ENCODE data around the gene SERINC1. TPM values are rescaled to one million over a fixed set of nuclear protein-coding genes. Genes with fewer than 3 reads are reported as not detected.
A peak's percentile ranks its signal among the peaks of the same experiment; 100 is the strongest.

The SERINC1 gene
- polyA plus RNA-seq, 1 donor from 2014 or later, result 879 TPM

DNA sequence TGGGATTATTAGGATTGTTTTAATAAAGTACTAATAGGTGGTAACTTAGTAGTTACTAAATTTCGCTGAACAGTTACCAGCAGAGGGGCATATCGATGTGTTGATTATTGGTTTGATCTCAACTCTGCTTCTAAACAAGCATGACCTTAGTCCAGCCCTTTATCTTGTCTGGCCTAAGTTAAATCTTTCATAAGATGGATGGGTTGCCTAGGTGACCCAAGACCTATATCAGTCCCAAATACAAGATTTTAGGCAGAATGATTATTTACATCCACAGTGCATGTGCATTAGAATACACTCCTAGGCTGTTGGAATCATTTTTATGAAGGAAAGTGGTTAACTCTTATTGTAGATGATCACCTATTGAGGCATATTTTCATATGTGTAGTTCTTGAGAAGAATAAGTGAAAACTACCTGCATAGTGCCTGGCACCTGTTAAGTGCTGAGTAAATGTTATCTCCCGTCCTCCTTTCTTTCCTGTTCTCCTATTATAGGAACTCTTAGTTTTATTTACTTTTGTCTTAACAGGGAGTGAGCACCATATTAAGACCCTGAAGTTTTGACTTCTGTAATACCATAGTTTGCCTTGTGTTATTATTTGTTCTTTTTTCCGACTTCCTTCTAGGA, 71.0 kb downstream of the SERINC1 start:
- H3K36me3 ChIP-seq (ENCODE audit: insufficient read depth, low read length), result no peaks in the 10 kb centered on the region
- no peaks in the 10 kb centered on the region for H4K20me1 ChIP-seq (ENCODE audit: insufficient read depth)
- TF ChIP-seq TAF1 (IDR thresholded peaks at IDR 0.05; ENCODE audit: low read depth) (no peak), EZH2 (IDR thresholded peaks at IDR 0.05; ENCODE audit: borderline replicate concordance, insufficient read depth, low read length, poor library complexity, severe bottlenecking) (no peak), RAD21 (conservative IDR thresholded peaks at IDR 0.05) (no peak), SMC3 (conservative IDR thresholded peaks at IDR 0.05; ENCODE audit: poor library complexity) (no peak), CTCF (IDR thresholded peaks at IDR 0.05; ENCODE audit: poor library complexity, severe bottlenecking) (no peak), EP300 (conservative IDR thresholded peaks at IDR 0.05; ENCODE audit: poor library complexity, severe bottlenecking) (no peak), MXI1 (conservative IDR thresholded peaks at IDR 0.05; ENCODE audit: poor library complexity, severe bottlenecking) (no peak), POLR2AphosphoS5 (IDR thresholded peaks at IDR 0.05) (no peak)
- TF ChIP-seq, protein P1, sequence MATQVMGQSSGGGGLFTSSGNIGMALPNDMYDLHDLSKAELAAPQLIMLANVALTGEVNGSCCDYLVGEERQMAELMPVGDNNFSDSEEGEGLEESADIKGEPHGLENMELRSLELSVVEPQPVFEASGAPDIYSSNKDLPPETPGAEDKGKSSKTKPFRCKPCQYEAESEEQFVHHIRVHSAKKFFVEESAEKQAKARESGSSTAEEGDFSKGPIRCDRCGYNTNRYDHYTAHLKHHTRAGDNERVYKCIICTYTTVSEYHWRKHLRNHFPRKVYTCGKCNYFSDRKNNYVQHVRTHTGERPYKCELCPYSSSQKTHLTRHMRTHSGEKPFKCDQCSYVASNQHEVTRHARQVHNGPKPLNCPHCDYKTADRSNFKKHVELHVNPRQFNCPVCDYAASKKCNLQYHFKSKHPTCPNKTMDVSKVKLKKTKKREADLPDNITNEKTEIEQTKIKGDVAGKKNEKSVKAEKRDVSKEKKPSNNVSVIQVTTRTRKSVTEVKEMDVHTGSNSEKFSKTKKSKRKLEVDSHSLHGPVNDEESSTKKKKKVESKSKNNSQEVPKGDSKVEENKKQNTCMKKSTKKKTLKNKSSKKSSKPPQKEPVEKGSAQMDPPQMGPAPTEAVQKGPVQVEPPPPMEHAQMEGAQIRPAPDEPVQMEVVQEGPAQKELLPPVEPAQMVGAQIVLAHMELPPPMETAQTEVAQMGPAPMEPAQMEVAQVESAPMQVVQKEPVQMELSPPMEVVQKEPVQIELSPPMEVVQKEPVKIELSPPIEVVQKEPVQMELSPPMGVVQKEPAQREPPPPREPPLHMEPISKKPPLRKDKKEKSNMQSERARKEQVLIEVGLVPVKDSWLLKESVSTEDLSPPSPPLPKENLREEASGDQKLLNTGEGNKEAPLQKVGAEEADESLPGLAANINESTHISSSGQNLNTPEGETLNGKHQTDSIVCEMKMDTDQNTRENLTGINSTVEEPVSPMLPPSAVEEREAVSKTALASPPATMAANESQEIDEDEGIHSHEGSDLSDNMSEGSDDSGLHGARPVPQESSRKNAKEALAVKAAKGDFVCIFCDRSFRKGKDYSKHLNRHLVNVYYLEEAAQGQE (IDR thresholded peaks at IDR 0.05; ENCODE audit: borderline replicate concordance), result no peak
- H3K27me3 ChIP-seq (ENCODE audit: insufficient read depth, low read depth, low read length), result no peaks in the 10 kb centered on the region
- H3K27ac ChIP-seq (ENCODE audit: low read length), result peak overlapping the region; percentile 96
- H3K79me2 ChIP-seq (replicated peaks; ENCODE audit: insufficient read depth, low read length), result peaks cover 56% of the 10 kb centered on the region
- H3K4me3 ChIP-seq (ENCODE audit: low read length), result peak overlapping the region; percentile 87
- H3K9ac ChIP-seq (ENCODE audit: low read length), result peak overlapping the region; percentile 98
- peak overlapping the region; percentile 96 for H3K4me2 ChIP-seq (ENCODE audit: low read length)
- H3K9me3 ChIP-seq (ENCODE audit: low read length), result no peaks in the 10 kb centered on the region
- no peaks in the 10 kb centered on the region for H3F3A ChIP-seq (ENCODE audit: insufficient read depth, low read length, poor library complexity, severe bottlenecking)
- H3K9me2 ChIP-seq (ENCODE audit: insufficient read depth, low read length), result no peaks in the 10 kb centered on the region
- H2AFZ ChIP-seq (ENCODE audit: low read depth, low read length), result no peak overlapping the region

DNA sequence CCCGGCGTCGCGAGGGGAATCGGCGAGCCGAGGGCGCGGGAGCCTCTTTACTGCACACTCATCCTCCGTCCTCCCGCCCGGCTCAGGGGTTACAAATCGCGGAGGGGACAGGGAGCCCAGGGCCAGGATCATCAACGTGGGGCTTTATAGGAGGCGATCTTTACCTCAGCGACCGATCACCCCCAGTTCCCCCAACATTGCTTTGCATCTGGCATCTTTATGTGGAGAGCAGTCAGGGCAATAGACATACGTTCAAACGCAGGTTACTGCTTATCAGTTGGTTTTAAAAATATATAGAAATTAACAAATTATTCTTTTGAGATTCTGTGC, 71.5 kb downstream of the SERINC1 start:
- Histone ChIP-seq H3F3A (ENCODE audit: insufficient read depth, low read length, poor library complexity, severe bottlenecking) (no peaks in the 10 kb centered on the region), H3K79me2 (replicated peaks; ENCODE audit: insufficient read depth, low read length) (peaks cover 51% of the 10 kb centered on the region), H3K9me3 (ENCODE audit: low read length) (no peaks in the 10 kb centered on the region), H3K27ac (ENCODE audit: low read length) (peak overlapping the region; percentile 96), H3K9me2 (ENCODE audit: insufficient read depth, low read length) (no peaks in the 10 kb centered on the region), H3K27me3 (ENCODE audit: insufficient read depth, low read depth, low read length) (no peaks in the 10 kb centered on the region), H3K9ac (ENCODE audit: low read length) (peak overlapping the region; percentile 98), H4K20me1 (ENCODE audit: insufficient read depth) (no peaks in the 10 kb centered on the region), H3K4me2 (ENCODE audit: low read length) (peak overlapping the region; percentile 96), H3K4me3 (ENCODE audit: low read length) (peak overlapping the region; percentile 87), H3K36me3 (ENCODE audit: insufficient read depth, low read length) (no peaks in the 10 kb centered on the region), H2AFZ (ENCODE audit: low read depth, low read length) (no peak overlapping the region)
- TF ChIP-seq, protein P1 (IDR thresholded peaks at IDR 0.05; ENCODE audit: borderline replicate concordance), result no peak
- peak; percentile 2 for TF ChIP-seq MXI1 (conservative IDR thresholded peaks at IDR 0.05; ENCODE audit: poor library complexity, severe bottlenecking)

Measured in neural cell (in vitro differentiated cells).